Measurements from ENCODE around the gene RXRA. TPM values are rescaled to one million over a fixed set of nuclear protein-coding genes. Genes with fewer than 3 reads are reported as not detected.
A peak's percentile ranks its signal among the peaks of the same experiment; 100 is the strongest.

RXRA gene
- total RNA-seq, 4 donors from 2014 or later: 41.8 to 83.1 (median 50.4) TPM

GRCh38 chr9:134438195-134438788 lies 112.0 kb downstream of the RXRA start:
- no peak overlapping the region for H3K4me3 ChIP-seq
- intact Hi-C loops (cut with DNase I): loop anchor here (10.0 kb wide), 1 partner anchor 73 kb away; no protein-coding TSS in a partner anchor
- WGBS, 2 donors: 70 to 75% methylated on average over 2 to 4 of the region's 19 CpGs
- peaks cover 63 to 88% (median 69%) of the 10 kb centered on the region in 3 donors for H3K4me1 ChIP-seq
- H3K27ac ChIP-seq: peak overlapping the region; percentile 55 to 95 (median 89)
- H3K27me3 ChIP-seq: peaks cover 0 to 10% (median 0%) of the 10 kb centered on the region in 4 donors
- DNase-seq: no peak
- TF ChIP-seq, protein P1, sequence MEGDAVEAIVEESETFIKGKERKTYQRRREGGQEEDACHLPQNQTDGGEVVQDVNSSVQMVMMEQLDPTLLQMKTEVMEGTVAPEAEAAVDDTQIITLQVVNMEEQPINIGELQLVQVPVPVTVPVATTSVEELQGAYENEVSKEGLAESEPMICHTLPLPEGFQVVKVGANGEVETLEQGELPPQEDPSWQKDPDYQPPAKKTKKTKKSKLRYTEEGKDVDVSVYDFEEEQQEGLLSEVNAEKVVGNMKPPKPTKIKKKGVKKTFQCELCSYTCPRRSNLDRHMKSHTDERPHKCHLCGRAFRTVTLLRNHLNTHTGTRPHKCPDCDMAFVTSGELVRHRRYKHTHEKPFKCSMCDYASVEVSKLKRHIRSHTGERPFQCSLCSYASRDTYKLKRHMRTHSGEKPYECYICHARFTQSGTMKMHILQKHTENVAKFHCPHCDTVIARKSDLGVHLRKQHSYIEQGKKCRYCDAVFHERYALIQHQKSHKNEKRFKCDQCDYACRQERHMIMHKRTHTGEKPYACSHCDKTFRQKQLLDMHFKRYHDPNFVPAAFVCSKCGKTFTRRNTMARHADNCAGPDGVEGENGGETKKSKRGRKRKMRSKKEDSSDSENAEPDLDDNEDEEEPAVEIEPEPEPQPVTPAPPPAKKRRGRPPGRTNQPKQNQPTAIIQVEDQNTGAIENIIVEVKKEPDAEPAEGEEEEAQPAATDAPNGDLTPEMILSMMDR (IDR thresholded peaks at IDR 0.05): peak in 2 of 6 experiments; percentile 22 to 43
- TF ChIP-seq POLR2A (IDR thresholded peaks at IDR 0.05): no peak
- peaks cover 6 to 63% (median 17%) of the 10 kb centered on the region in 3 donors for H3K36me3 ChIP-seq
- no peaks in the 10 kb centered on the region for H3K9me3 ChIP-seq

- peaks cover 0 to 52% (median 11%) of the 10 kb centered on the region in 3 donors for H3K36me3 ChIP-seq
- 98 to 100% methylated on average over 4 of the region's 23 CpGs for WGBS, 2 donors
- H3K27ac ChIP-seq: no peak overlapping the region
- intact Hi-C loops (cut with DNase I): loop anchor here (10.0 kb wide), 1 partner anchor 75 kb away; no protein-coding TSS in a partner anchor
- peaks cover 60 to 85% (median 66%) of the 10 kb centered on the region in 3 donors for H3K4me1 ChIP-seq
- TF ChIP-seq, protein P1 (IDR thresholded peaks at IDR 0.05): no peak
- no peak for TF ChIP-seq POLR2A (IDR thresholded peaks at IDR 0.05)
- no peaks in the 10 kb centered on the region for H3K9me3 ChIP-seq
- H3K4me3 ChIP-seq: no peak overlapping the region
- H3K27me3 ChIP-seq: peaks cover 0 to 10% (median 0%) of the 10 kb centered on the region in 4 donors
- no peak for DNase-seq
These were observed 113.1 kb downstream of the RXRA start for GRCh38 chr9:134439368-134439784.

DNA sequence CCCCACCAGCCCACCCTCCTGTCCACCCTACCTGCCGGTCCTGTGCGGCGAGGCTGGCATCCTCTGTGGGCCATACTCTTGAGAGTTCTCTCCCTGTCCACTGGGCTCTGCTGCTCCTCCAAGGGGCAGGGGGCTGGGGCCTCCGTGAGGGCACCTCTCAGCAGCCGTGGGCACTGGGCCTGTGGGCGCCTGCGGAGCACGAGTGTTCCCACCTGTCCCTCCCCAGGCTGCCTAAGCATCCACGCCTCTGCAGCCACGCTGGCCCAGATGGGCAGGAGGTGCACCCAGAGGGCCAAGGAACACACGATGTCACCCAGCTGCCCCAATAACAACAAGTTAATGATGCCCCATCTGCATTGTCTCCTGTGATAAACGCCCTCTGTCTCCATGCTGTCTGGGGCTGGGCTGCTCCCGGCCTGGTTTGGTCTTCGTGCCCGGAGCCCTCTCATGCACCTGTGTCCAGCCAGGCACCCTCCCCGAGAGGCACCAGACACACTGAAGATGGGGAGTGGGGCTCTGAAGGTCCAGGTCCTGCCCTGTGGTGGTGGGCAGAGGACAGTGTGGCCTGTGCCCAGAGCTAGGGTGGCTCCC lies 114.5 kb downstream of the RXRA start:
- peaks cover 0 to 10% (median 0%) of the 10 kb centered on the region in 4 donors for H3K27me3 ChIP-seq
- DNase-seq: no peak
- H3K27ac ChIP-seq: no peak overlapping the region
- no peaks in the 10 kb centered on the region for H3K9me3 ChIP-seq
- peaks cover 0 to 44% (median 11%) of the 10 kb centered on the region in 3 donors for H3K36me3 ChIP-seq
- TF ChIP-seq, protein P1 (IDR thresholded peaks at IDR 0.05): no peak
- no peak for TF ChIP-seq POLR2A (IDR thresholded peaks at IDR 0.05)
- intact Hi-C loops (cut with DNase I): no loop called here
- no peak overlapping the region for H3K4me3 ChIP-seq
- H3K4me1 ChIP-seq: peaks cover 47 to 72% (median 54%) of the 10 kb centered on the region in 3 donors
- WGBS, 2 donors: 77% methylated on average over 3 of the region's 16 CpGs

DNA sequence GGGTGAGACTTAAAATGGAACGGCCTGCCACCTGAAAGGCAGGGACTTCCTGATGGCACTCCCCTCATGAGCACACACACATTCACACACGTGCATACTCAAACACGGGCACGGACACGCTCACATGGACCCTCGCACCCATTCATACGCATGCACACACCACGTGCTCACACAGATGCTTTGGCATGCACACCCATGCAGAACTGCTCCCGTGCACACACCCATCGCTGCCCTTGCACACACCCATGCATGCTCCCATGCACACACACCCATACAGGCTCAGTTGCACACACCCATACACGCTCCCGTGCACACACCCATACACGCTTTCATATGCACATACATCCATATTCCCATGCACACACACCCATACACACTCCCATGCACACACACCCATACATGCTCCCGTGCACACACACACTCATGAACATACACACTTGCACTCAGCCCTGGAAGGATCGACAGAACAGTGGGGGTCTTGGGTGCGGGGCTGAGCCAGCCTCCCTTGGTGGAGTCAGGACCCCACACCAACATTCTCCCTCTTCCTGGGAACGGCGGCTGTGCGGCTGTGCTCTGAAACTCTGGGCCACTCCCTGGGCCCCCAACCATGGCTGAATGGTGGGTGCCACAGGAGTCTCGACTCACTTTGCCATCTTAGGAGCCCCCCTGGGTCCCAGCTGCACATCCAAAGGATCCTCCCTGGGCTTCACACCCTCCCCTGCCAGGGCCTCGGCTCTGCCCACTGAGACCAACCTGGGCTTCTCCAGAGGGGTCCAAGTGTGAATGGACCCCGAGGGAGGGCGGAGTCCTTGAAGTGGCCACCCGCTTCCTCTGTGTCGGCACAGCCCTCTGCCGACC lies 115.2 kb downstream of the RXRA start:
- no peak overlapping the region for H3K27ac ChIP-seq
- H3K36me3 ChIP-seq: peaks cover 0 to 37% (median 3%) of the 10 kb centered on the region in 3 donors
- no peaks in the 10 kb centered on the region for H3K9me3 ChIP-seq
- peaks cover 40 to 64% (median 47%) of the 10 kb centered on the region in 3 donors for H3K4me1 ChIP-seq
- no peak for TF ChIP-seq POLR2A (IDR thresholded peaks at IDR 0.05)
- TF ChIP-seq, protein P1 (IDR thresholded peaks at IDR 0.05): no peak
- no peak for DNase-seq
- intact Hi-C loops (cut with DNase I): loop anchor here (2.0 kb wide), 1 partner anchor 271 kb away; no protein-coding TSS in a partner anchor
- no peak overlapping the region for H3K4me3 ChIP-seq
- H3K27me3 ChIP-seq: peaks cover 0 to 10% (median 0%) of the 10 kb centered on the region in 4 donors
- 50 to 61% methylated on average over 15 to 16 of the region's 26 CpGs for WGBS, 2 donors
